Measurements from ENCODE around the gene ADCY1.

ADCY1 gene

DNA sequence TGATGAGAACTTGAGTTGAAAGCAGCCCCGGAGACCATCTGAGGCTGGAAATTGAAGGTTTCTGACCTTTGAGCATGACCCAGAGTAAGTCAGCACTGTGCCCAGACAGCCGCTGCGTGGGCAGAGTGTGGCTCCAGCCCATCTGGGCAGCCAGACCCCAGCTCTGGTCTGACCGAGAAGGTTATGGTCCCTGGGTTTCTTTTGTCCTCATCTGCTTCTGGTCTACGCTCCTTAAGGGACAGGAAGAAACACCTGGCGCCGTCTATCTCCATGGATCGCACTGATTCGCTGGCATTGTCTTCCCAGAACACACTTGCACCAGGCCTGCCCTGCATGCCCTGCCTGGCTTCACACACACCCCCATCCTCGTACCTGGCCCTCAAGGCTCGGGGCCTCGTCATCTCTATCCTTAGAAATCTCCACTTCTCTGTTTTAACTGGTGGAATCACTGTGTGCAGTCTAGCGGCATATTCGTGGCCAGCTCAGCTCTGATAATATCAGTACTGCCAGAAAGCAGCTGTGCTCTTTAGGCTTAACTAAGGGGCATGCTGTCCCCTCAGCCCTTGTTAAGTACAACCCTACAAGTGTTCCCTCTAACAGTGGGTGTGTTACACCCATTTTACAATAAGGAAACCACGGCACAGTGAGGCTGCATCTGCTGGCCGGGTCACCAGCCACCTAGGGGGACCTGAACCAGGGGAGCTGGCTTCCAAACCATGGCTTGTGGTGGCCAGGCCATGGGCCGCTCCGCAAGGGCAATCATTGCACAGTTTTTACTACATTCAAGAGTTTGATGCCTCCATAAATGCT lies 127.7 kb downstream of the ADCY1 start:
- TF ChIP-seq CTCF (IDR thresholded peaks at IDR 0.05), result no peak

DNA sequence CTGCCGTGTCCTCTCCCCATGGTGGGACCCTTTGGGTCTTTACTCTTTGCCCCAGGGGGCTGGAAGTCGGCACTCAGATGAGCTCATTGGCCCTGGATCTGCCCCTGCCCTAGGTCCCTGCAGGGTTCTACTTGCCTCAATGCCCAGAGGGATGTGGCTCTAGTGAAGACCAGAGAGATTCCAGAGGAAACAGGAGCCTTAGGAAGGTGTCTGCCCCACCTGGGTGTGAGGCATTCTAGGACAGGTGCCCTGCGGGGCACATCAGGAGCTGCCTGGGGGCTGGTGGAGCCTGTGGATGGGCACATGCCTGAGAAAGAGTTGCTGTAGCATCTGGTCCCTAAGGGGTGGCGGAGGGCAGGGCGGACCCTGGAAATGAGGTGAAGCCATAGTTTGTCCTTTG lies 128.6 kb downstream of the ADCY1 start:
- TF ChIP-seq CTCF (IDR thresholded peaks at IDR 0.05), result no peak

- TF ChIP-seq CTCF (IDR thresholded peaks at IDR 0.05), result no peak
Observed at GRCh38 chr7:45703373-45703821, 129.2 kb downstream of the ADCY1 start.

DNA sequence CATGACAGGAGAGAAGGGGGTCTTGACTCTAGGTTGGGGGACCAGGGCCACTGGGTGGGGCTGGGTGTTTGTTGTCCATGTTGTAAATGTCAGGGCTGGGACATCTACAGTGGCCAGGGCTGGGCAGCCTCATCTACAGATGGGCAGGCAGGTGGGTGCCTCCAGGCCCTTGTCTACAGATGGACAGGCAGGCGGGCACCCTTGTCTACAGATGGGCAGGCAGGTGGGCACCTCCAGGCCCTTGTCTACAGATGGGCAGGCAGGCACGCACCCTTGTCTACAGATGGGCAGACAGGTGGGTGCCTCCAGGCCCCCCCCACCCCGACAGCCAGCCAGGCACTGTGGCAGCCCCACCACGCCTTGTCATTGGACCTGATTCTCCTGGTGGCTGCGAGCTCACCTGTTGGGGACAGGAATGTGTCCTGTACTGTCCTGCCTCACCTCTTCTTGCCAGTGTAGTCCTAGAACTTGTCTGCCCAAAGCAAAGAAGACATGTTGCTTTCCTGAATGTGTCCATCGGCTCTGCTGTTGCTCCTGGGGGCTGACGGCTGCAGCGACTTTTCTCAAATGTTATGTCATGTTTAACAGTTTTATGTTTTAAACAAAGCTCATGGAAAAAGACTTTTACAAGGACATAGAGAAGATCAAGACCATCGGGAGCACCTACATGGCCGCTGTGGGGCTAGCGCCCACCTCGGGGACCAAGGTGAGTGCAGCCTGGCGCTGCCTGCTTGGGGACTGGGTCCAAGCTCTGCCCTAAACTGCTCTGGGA lies 129.9 kb downstream of the ADCY1 start:
- TF ChIP-seq CTCF (IDR thresholded peaks at IDR 0.05), result no peak

DNA sequence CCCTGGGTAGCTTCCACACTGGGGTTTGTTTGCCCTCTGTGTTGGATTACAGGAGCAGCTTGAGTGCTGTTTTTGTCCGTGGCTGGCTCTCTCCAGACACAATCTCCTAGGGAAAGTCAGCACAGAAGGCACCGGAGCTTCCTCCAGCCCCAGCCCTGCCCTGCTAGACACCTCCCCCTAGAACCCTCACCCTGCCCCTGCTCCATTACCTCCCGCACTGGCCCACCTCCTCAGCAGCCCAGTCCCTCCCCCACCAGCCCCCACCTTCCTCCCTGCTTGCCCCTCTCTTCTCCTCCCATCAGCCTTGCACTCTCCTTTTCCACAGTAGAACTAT lies 130.5 kb downstream of the ADCY1 start:
- TF ChIP-seq CTCF (IDR thresholded peaks at IDR 0.05), result no peak

GRCh38 chr7:45708046-45708950 lies 134.1 kb downstream of the ADCY1 start:
- no peak for TF ChIP-seq CTCF (IDR thresholded peaks at IDR 0.05)

Measured in LNCAP (cell line).